ENCODE data around the gene RFWD3. TPM values are rescaled to one million over a fixed set of nuclear protein-coding genes. Genes with fewer than 3 reads are reported as not detected.

RFWD3 gene
- total RNA-seq, 4 donors from 2014 or later, result 14.6 to 32.9 (median 25.1) TPM

DNA sequence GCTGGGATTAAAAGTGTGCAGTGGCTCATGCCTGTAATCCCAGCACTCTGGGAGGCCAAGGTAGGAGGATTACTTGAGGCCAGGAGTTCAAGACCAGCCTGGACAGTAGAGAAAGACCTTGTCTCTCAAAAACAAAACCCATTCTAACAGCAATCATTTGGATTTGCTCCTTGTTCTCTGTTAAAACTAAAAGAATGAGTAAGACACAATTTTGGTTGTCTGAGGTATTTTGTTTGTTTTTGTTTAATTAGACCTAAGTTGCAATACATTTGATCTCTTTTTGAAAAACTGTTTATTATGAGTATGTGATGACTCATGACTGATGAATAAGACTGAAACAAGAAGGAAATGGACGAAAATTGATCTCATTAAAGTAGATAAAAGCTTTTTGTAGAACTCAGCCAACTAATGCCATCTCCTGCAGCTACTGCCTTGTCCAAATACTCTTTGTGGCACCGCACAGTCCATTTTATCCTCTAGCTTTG is 88.8 kb downstream of the RFWD3 start:
- no peak for TF ChIP-seq POLR2A (IDR thresholded peaks at IDR 0.05)
- TF ChIP-seq, protein P1, sequence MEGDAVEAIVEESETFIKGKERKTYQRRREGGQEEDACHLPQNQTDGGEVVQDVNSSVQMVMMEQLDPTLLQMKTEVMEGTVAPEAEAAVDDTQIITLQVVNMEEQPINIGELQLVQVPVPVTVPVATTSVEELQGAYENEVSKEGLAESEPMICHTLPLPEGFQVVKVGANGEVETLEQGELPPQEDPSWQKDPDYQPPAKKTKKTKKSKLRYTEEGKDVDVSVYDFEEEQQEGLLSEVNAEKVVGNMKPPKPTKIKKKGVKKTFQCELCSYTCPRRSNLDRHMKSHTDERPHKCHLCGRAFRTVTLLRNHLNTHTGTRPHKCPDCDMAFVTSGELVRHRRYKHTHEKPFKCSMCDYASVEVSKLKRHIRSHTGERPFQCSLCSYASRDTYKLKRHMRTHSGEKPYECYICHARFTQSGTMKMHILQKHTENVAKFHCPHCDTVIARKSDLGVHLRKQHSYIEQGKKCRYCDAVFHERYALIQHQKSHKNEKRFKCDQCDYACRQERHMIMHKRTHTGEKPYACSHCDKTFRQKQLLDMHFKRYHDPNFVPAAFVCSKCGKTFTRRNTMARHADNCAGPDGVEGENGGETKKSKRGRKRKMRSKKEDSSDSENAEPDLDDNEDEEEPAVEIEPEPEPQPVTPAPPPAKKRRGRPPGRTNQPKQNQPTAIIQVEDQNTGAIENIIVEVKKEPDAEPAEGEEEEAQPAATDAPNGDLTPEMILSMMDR (IDR thresholded peaks at IDR 0.05), result no peak
- intact Hi-C loops (cut with DNase I), result no loop called here
- WGBS, 2 donors, result 77 to 91% methylated on average over 2 of the region's 2 CpGs
- peaks cover 52 to 57% of the 10 kb centered on the region in 2 donors for H3K4me1 ChIP-seq
- no peak overlapping the region for H3K4me3 ChIP-seq (replicated peaks in 1 of 3)
- DNase-seq, result no peak
- H3K9me3 ChIP-seq, result no peaks in the 10 kb centered on the region
- H3K27me3 ChIP-seq, result no peaks in the 10 kb centered on the region
- H3K27ac ChIP-seq, result peak overlapping the region in 1 of 3 donors; percentile 69
- H3K36me3 ChIP-seq, result no peaks in the 10 kb centered on the region

DNA sequence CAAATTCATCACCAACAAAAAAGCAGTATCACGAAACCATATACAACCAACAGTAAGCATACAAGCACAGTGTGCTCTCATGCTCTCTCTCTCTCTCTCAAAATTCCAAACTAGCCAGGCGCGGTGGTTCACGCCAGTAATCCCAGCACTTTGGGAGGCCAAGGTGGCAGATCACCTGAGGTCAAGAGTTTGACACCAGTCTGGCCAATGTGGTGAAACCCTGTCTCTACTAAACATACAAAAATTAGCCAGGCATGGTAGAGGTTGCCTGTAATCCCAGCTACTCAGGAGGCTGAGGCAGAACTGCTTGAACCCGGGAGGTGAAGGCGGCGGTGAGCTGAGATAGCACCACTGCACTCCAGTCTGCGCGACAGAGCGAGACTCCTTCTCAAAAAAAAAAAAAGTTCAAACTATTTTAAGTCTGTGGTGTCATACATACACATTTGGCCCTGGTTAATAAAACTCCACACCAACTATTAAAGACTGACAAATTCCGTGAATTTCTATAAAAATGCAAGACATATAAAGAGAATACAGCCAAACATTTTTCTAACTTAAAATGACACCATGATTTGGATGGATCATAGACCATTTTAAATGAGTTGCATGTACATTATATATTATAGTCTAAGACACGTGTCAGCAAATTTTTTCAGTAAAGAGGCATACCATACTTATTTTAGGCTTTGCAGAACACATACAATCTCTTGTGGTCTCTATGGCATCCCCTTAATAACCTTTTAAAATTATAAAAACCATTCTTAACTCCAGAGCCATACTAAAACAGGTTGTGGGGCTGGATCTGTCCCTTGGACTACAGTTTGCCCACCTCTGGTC is 90.7 kb downstream of the RFWD3 start:
- intact Hi-C loops (cut with DNase I), result no loop called here
- H3K27ac ChIP-seq, result peak overlapping the region in 2 of 3 donors; percentile 8 to 45
- no peak for TF ChIP-seq POLR2A (IDR thresholded peaks at IDR 0.05)
- TF ChIP-seq, protein P1 (IDR thresholded peaks at IDR 0.05), result no peak
- H3K4me3 ChIP-seq (replicated peaks in 1 of 3), result no peak overlapping the region
- no peaks in the 10 kb centered on the region for H3K36me3 ChIP-seq
- peaks cover 44 to 53% of the 10 kb centered on the region in 2 donors for H3K4me1 ChIP-seq
- DNase-seq, result peak; percentile 73 to 77
- H3K27me3 ChIP-seq, result no peaks in the 10 kb centered on the region
- 49 to 61% methylated on average over 12 of the region's 12 CpGs for WGBS, 2 donors
- no peaks in the 10 kb centered on the region for H3K9me3 ChIP-seq

DNA sequence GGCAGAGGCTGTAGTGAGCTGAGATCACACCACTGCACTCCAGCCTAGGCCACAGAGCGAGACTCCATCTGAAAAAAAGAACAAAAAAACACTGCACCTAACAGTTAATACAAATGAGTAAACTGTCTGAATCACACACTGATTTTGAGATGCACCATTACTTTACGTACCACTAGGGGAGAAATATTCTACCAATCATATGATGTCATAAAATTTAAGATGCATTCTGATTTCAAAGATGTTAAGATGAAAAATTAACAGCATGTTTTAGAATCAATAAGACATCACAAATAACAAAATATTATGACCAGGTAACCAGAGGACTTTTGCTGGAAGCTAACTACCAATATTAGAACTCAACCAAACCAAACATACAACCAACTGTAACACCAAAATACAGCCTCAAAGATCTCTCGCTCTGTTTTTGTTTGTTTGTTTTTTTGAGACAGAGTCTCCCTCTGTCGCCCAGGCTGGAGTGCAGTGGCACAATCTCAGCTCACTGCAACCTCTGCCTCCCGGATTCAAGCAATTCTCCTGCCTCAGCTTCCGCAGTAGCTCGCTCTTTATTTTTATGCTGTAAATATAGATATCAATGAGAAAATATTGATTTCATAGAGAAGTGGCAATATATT is 91.4 kb downstream of the RFWD3 start:
- Histone ChIP-seq H3K36me3 (no peaks in the 10 kb centered on the region), H3K4me1 (peaks cover 36 to 53% of the 10 kb centered on the region in 2 donors), H3K27ac (peak overlapping the region in 1 of 3 donors; percentile 30), H3K27me3 (no peaks in the 10 kb centered on the region), H3K4me3 (replicated peaks in 1 of 3) (no peak overlapping the region), H3K9me3 (no peaks in the 10 kb centered on the region)
- no peak for DNase-seq
- WGBS, 2 donors, result 93 to 95% methylated on average over 7 of the region's 7 CpGs
- TF ChIP-seq, protein P1 (IDR thresholded peaks at IDR 0.05), result no peak
- no peak for TF ChIP-seq POLR2A (IDR thresholded peaks at IDR 0.05)
- intact Hi-C loops (cut with DNase I), result no loop called here

DNA sequence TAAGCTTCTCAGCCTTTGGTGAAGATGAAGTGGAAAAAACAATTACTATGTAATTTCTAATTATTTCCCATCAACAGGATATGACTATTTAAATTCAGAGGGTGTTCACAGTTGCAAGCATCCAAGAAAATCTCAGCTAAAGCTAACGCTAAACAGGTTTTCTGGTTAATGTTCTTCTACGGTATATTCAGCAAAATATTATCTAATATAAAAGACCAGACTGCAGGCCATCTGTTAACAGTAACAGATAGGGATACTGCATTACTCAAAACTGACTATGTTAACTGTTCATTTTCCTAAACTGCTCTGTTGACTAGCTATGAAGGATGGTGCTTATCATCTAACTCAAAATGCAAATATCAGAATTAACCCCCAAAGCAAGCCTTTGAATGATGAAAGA is 92.5 kb downstream of the RFWD3 start:
- Histone ChIP-seq H3K27ac (no peak overlapping the region), H3K4me3 (replicated peaks in 1 of 3) (no peak overlapping the region), H3K36me3 (no peaks in the 10 kb centered on the region), H3K9me3 (no peaks in the 10 kb centered on the region), H3K4me1 (peaks cover 31 to 42% of the 10 kb centered on the region in 2 donors), H3K27me3 (no peaks in the 10 kb centered on the region)
- intact Hi-C loops (cut with DNase I), result no loop called here
- WGBS, 2 donors, result 91 to 93% methylated on average over 2 of the region's 2 CpGs
- DNase-seq, result no peak
- no peak for TF ChIP-seq POLR2A (IDR thresholded peaks at IDR 0.05)
- TF ChIP-seq, protein P1 (IDR thresholded peaks at IDR 0.05), result no peak

DNA sequence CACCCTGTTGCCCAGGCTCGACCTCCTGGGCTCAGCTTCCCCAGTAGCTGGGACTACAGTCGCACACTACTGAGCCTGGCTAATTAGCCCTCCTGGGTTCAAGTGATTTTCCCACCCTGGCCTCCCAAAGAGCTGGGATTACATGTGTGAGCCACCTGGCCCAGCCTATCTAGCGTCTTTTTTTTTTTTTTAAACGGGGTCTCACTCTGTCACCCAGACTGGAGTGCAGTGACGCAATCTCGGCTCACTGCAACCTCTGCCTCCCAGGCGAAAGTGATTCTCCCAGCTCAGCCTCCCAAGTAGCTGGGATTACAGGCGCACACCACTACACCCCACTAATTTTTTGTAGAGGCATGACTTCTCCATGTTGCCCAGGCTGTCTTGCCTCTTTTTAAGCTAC is 93.1 kb downstream of the RFWD3 start:
- Histone ChIP-seq H3K9me3 (no peaks in the 10 kb centered on the region), H3K27ac (no peak overlapping the region), H3K27me3 (no peaks in the 10 kb centered on the region), H3K36me3 (no peaks in the 10 kb centered on the region), H3K4me1 (peaks cover 26 to 37% of the 10 kb centered on the region in 2 donors), H3K4me3 (replicated peaks in 1 of 3) (no peak overlapping the region)
- DNase-seq, result no peak
- TF ChIP-seq, protein P1 (IDR thresholded peaks at IDR 0.05), result no peak
- no peak for TF ChIP-seq POLR2A (IDR thresholded peaks at IDR 0.05)
- 82 to 85% methylated on average over 8 of the region's 8 CpGs for WGBS, 2 donors
- intact Hi-C loops (cut with DNase I), result no loop called here

All from thyroid gland (tissue), 4 donors.